ENCODE measurements around the gene GJC3. TPM values are rescaled to one million over a fixed set of nuclear protein-coding genes. Genes with fewer than 3 reads are reported as not detected.
"Not testable (repeated sequence)": the region's sequence is repeated elsewhere in the genome, so short reads cannot be mapped to it uniquely, and the experiment has no call there.

The GJC3 gene
- total RNA-seq = 1 to 10 TPM; 1.2 to 3.2 TPM

DNA sequence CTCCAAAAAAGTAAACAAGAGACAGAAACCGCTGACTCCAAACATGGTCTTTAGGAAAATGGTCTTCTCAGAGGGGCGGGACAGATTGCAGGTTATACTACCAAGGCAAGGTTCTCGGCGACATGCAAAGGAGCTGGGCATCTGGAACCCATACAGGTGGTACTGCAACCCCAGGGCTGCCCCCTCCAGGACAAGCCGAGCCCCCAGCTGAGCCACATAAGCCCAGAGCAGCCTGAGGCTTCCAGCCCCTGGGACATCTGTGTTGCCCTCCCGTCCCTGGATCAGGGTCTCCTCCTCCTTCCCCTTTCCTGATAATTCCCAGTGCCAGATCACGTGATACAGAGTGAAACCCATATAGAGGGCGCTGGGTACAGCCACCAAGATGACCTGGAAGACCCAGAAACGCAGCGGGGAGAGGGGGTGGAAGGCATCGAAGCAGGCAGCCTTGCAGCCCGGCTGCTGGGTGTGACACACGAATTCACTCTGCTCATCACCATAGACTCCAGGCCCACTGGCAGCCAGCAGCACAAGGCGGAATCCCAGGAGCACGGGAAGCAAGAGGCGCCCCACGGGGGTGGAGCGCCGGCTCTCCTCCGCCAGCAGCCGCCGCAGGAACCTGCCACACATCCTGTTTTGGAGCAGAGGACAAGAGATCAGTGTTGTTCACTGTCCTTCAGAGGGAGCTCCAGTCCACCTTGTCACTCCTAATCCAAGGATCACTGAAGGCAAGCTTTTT is at the start of gene GJC3:
Gene GJC3 (minus strand): TSS at position 627 of the 736 bp plus-strand sequence. CDS start 0 bp downstream, at position 627.
- WGBS = 20% methylated on average over 22 of the region's 22 CpGs
- peaks cover 6% of the 10 kb centered on the region for H3K4me1 ChIP-seq (replicated peaks)
- TF ChIP-seq CTCF (IDR thresholded peaks at IDR 0.05) = peak in 3 of 4 experiments; percentile 45 to 71 (median 67)
- no peak for TF ChIP-seq POLR2A (IDR thresholded peaks at IDR 0.05)
- peak; percentile 51 for TF ChIP-seq POLR2AphosphoS5 (IDR thresholded peaks at IDR 0.05)
- H3K9me3 ChIP-seq = no peaks in the 10 kb centered on the region
- intact Hi-C loops (cut with DNase I) = loop anchor here (10.0 kb wide), 1 partner anchor 314 kb away; the partner anchor contains the start of gene ZSCAN25
- no peaks in the 10 kb centered on the region for H3K36me3 ChIP-seq
- no peaks in the 10 kb centered on the region for H3K27me3 ChIP-seq (replicated peaks; ENCODE audit: insufficient read depth)
- peak within 1 kb of the TSS in 1 of 2 donors; percentile 16 for H3K4me3 ChIP-seq
- peak; percentile 61 for DNase-seq (ENCODE audit: low spot score)
- peak within 1 kb of the TSS; percentile 38 to 51 for H3K27ac ChIP-seq

DNA sequence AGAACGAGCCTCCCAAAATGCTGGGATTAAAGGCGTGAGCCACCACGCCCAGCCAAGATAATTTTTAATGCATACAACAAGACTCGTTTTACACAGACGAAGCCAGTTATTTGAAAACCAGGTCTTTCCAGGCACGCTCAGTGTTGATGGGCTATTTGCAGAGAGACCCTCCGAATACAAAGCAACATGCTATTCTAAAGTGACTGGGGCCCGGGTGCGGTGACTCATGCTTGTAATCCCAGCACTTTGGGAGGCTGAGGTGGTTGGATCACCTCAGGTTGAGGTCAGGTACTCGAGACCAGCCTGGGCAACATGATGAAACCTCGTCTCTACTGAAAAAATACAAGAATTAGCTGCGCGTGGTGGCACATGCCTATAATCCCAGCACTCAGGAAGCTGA is 47.2 kb upstream of the GJC3 start:
- intact Hi-C loops (cut with DNase I) = no loop called here
- no peaks in the 10 kb centered on the region for H3K27me3 ChIP-seq (replicated peaks; ENCODE audit: insufficient read depth)
- no peaks in the 10 kb centered on the region for H3K9me3 ChIP-seq
- H3K4me1 ChIP-seq (replicated peaks) = no peaks in the 10 kb centered on the region
- H3K27ac ChIP-seq = peak overlapping the region; percentile 85 to 87
- H3K4me3 ChIP-seq = no peak overlapping the region
- 80% methylated on average over 13 of the region's 13 CpGs for WGBS
- TF ChIP-seq POLR2A (IDR thresholded peaks at IDR 0.05) = no peak
- TF ChIP-seq CTCF (IDR thresholded peaks at IDR 0.05) = no peak
- TF ChIP-seq POLR2AphosphoS5 (IDR thresholded peaks at IDR 0.05) = no peak
- no peak for DNase-seq (ENCODE audit: low spot score)
- H3K36me3 ChIP-seq = no peaks in the 10 kb centered on the region

DNA sequence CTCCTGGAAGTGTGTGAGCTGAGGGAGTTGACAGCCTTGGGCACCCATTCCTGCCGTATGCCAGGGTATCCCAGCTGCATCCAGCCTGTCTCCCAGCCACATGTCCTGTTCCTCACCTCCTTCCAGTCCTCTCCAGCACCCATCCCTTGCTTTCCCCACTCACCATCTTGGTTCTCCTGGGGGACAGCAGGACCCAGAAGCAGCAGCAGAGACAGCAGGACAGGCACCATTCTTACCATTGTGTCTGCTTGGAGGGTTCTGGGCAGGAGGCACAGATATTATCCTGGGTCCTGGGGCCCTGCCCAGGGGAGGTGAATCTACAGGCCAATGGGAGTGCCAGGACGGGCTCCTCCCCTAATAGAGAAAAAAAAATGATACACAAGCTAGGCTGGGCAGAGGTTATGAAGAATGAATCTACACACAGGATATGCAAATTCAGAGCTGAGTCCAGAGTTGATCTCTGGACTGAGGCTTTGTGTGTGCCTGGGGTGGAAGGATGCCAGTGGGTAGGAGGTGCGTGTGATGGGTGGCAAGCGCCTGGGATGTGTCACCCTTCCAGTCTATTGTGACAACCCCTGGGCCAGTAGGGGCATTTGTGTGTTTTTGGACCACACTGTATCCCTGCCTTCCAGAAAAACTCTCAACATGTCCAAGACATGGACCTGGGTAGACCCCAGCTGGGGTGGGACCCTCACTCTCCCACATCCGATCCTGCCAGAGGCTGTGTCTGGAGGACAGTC is 46.5 kb upstream of the GJC3 start, which contains the start of gene AZGP1:
Gene AZGP1 (minus strand): TSS at position 250 of the 740 bp plus-strand sequence. CDS start 11 bp downstream, at position 239.
- intact Hi-C loops (cut with DNase I) = no loop called here
- Histone ChIP-seq H3K4me1 (replicated peaks) (no peaks in the 10 kb centered on the region), H3K4me3 (peak within 1 kb of the TSS; percentile 42 to 50), H3K9me3 (no peaks in the 10 kb centered on the region), H3K27ac (peak within 1 kb of the TSS; percentile 85 to 87), H3K36me3 (no peaks in the 10 kb centered on the region), H3K27me3 (replicated peaks; ENCODE audit: insufficient read depth) (no peaks in the 10 kb centered on the region)
- TF ChIP-seq CTCF (IDR thresholded peaks at IDR 0.05) (no peak), POLR2A (IDR thresholded peaks at IDR 0.05) (peak; percentile 59), POLR2AphosphoS5 (IDR thresholded peaks at IDR 0.05) (peak; percentile 93)
- 52% methylated on average over 5 of the region's 5 CpGs for WGBS
- peak; percentile 86 for DNase-seq (ENCODE audit: low spot score)

- DNase-seq (ENCODE audit: low spot score) = no peak
- H3K27ac ChIP-seq = peak overlapping the region; percentile 85 to 87
- intact Hi-C loops (cut with DNase I) = no loop called here
- TF ChIP-seq POLR2AphosphoS5 (IDR thresholded peaks at IDR 0.05) (no peak), CTCF (IDR thresholded peaks at IDR 0.05) (no peak), POLR2A (IDR thresholded peaks at IDR 0.05) (no peak)
- no peaks in the 10 kb centered on the region for H3K4me1 ChIP-seq (replicated peaks)
- H3K27me3 ChIP-seq (replicated peaks; ENCODE audit: insufficient read depth) = no peaks in the 10 kb centered on the region
- 53% methylated on average over 1 of the region's 1 CpG for WGBS
- H3K9me3 ChIP-seq = no peaks in the 10 kb centered on the region
- H3K4me3 ChIP-seq = peak overlapping the region; percentile 42 to 50
- no peaks in the 10 kb centered on the region for H3K36me3 ChIP-seq
Measured at GRCh38 chr7:99974681-99975080, 45.3 kb upstream of the GJC3 start.

- H3K27ac ChIP-seq = peak overlapping the region; percentile 85 to 87
- DNase-seq (ENCODE audit: low spot score); H3K9me3 ChIP-seq; intact Hi-C loops (cut with DNase I); H3K4me1 ChIP-seq (replicated peaks); H3K36me3 ChIP-seq; H3K27me3 ChIP-seq (replicated peaks; ENCODE audit: insufficient read depth): not testable (repeated sequence)
- WGBS = 54% methylated on average over 7 of the region's 7 CpGs
- H3K4me3 ChIP-seq = peak overlapping the region; percentile 42 to 50
Measured at GRCh38 chr7:99973817-99974216, 44.4 kb upstream of the GJC3 start.
